ENCODE results near the gene FKBP1B.

DNA sequence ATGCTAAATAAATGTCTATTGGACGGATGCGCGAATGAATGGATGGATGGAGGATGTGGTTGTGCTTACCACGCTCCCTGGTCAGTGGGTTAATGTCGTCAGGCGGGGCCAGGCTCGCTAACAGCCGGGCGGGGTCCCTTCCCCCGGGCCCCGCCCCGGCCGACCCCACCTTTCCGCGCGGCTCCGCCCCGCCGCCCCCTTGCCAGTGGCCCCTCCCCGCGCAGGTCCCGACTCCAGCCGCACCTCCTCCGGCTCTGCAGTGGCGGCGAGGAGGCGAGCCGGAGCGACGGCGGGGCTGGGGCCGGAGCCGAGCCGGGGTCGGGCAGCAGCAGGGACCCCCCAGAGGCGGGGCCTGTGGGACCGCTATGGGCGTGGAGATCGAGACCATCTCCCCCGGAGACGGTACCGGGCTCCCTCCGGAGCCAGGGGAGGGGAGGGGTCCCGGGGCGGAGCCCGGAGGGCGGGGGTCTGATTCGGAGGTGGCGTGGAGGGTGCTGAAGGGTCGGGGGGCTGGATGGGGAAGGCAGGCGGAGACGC, at the start of gene FKBP1B:
- TF ChIP-seq, protein P1, sequence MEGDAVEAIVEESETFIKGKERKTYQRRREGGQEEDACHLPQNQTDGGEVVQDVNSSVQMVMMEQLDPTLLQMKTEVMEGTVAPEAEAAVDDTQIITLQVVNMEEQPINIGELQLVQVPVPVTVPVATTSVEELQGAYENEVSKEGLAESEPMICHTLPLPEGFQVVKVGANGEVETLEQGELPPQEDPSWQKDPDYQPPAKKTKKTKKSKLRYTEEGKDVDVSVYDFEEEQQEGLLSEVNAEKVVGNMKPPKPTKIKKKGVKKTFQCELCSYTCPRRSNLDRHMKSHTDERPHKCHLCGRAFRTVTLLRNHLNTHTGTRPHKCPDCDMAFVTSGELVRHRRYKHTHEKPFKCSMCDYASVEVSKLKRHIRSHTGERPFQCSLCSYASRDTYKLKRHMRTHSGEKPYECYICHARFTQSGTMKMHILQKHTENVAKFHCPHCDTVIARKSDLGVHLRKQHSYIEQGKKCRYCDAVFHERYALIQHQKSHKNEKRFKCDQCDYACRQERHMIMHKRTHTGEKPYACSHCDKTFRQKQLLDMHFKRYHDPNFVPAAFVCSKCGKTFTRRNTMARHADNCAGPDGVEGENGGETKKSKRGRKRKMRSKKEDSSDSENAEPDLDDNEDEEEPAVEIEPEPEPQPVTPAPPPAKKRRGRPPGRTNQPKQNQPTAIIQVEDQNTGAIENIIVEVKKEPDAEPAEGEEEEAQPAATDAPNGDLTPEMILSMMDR (IDR thresholded peaks at IDR 0.05): peak in 1 of 4 experiments; percentile 10
- peak in 1 of 2 donors; percentile 43 for TF ChIP-seq POLR2A (IDR thresholded peaks at IDR 0.05)
